GM19035 (cell line): ENCODE data around the gene ZFAND2A.
"Not testable (repeated sequence)": the region's sequence is repeated elsewhere in the genome, so short reads cannot be mapped to it uniquely, and the experiment has no call there.

Source experiments
- ATAC-seq: cut with Tn5 transposase; IDR thresholded peaks from one replicate; pipeline ENCODE4 v1.9.1; 2021; ENCODE audit not compliant: unreplicated experiment

Gene ZFAND2A

GRCh38 chr7:1151653-1152425 is 8.2 kb downstream of the ZFAND2A start:
- no peak for ATAC-seq

GRCh38 chr7:1151156-1151555 is 8.8 kb downstream of the ZFAND2A start:
- no peak for ATAC-seq

- ATAC-seq: no peak
Measured at GRCh38 chr7:1150400-1151002, 9.5 kb downstream of the ZFAND2A start.

GRCh38 chr7:1149351-1149794 is 10.6 kb downstream of the ZFAND2A start:
- ATAC-seq: no peak

- ATAC-seq: not testable (repeated sequence)
Measured at GRCh38 chr7:1147873-1148272, 12.1 kb downstream of the ZFAND2A start.

- ATAC-seq: no peak
Measured at GRCh38 chr7:1144269-1144771, 15.7 kb downstream of the ZFAND2A start.

GRCh38 chr7:1143031-1143430 is 17.0 kb downstream of the ZFAND2A start:
- not testable (repeated sequence) for ATAC-seq

- ATAC-seq: no peak
Measured at GRCh38 chr7:1142051-1142635, 17.9 kb downstream of the ZFAND2A start.

DNA sequence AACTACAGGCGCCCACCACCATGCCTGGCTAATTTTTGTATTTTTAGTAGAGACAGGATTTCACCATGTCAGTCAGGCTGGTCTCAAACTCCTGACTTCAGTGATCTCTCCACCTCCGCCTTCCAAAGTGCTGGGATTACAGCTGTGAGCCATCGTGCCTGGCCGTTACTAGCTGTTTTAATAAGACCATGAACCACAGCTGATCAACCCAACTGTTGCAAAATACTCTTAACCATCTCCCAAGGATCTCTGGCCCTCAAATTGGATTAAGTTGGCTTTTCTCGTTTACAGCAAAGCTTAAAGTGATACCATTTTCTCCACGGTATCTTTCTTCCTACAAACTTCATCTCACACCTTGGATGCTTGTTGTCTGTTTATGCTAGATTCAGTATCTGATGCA is 18.3 kb downstream of the ZFAND2A start:
- ATAC-seq: no peak

GRCh38 chr7:1140476-1141104 is 19.4 kb downstream of the ZFAND2A start:
- no peak for ATAC-seq

- ATAC-seq: peak; percentile 77
Measured at GRCh38 chr7:1137517-1138167, 22.4 kb downstream of the ZFAND2A start.

GRCh38 chr7:1136841-1137516 is 23.0 kb downstream of the ZFAND2A start:
- no peak for ATAC-seq

DNA sequence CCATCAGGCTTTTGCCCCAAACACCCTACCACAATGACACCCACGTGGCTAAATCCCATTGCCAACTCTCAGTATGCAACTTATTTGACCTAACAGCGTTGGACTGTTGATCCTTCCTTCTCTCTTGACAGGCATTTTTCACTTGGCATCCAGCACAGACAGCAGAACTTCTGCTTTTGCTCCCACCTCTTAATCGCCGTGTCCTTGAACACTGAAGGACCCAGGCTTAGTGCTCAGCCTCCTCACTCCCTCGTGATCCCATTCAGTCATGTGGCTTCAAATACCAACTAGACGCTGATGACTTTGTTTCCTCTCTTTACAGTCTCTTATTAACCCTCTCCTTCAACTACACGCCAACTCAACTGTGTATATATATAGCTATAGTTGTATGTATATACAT is 25.0 kb downstream of the ZFAND2A start:
- no peak for ATAC-seq

DNA sequence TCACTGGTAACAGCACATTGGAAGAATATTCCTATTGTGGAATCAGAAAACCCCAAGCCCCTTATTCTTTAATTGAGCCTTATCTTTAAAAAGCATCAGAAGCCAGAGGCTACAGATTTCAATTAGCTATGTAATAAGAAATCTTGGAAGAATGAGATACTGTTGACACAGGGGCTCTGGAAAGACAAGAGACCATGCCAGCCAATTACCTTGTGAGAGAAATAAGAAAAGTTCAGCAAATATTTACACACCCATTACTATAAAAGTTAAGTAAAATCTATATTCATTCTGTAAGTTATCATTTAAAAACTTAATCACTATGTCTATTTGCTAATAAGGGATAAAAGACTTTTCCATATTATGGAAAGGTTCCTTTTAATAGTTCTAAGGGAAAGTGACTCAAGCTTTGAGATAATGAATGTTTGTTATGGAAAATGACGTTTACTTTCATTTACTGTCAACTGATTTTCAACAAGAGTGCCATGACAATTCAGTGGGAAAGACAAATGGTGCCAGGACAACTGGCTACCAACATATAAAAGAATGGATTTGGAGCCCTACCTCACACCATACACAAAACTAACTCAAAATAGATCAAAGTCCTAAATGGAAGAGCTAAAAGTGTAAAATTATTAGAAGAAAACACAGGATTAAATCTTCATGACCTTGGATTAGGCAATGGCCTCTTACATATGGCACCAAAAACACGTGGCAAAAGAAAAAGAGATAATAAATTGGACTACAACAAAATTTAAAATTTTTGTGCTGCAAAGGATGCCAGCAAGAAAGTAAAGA is 28.3 kb downstream of the ZFAND2A start:
- ATAC-seq: no peak

GRCh38 chr7:1130021-1130990 is 29.7 kb downstream of the ZFAND2A start:
- no peak for ATAC-seq

DNA sequence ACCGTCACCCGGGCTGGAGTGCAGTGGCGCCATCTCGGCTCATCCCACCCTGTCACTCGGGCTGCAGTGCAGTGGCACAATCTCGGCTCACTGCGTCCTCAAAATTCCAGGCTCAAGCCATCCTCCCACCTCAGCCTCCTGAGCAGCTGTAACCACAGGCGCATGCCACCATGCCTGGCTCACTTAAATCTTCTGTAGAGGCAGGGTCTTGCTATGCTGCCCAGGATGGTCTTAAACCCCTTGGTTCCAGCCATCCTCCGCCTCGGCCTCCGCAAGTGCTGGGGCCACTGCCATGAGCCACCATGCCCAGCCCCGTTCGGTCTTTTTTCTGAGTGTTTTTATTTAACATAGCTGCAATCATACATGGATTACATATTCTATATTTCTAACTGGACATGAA is 30.6 kb downstream of the ZFAND2A start:
- ATAC-seq: no peak

GRCh38 chr7:1127001-1127400 is 33.0 kb downstream of the ZFAND2A start:
- no peak for ATAC-seq

- no peak for ATAC-seq
Measured at GRCh38 chr7:1125603-1125969, 34.4 kb downstream of the ZFAND2A start.
